ENCODE results near the gene LYZL1.
"Not testable (repeated sequence)": the region's sequence is repeated elsewhere in the genome, so short reads cannot be mapped to it uniquely, and the experiment has no call there.

LYZL1 gene

DNA sequence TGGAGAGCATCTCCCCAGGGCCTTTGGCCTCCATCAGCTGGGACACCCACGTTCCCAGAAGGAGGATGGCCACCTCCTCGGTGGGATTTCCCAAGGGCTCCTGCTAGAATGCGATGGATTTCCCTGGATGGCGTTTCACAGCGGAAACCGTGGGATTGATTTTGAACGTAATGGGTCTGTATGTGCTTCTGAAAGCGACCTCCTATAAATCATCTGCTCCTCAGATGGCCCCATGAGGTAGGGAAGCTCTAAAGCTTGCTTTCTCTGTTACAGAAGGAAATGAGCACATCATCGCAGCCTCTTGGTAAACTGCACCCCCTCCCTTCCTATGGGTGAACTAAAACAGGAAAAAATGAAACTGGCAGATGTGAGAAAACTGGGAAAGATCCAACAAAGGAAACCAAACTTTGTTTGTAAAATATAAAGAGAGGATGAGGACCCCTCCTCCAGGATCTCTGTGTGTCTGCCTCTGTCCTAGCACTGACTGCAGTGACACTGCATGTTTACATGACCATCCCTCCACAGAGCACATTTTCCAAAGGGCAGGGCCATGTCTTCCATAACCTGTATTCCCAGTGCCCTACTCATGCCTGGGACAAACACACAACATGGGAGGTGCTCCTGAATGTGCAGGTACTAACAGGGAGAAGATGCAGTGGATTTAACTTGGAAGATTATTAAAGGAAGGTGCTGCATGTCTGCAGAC, 57.6 kb downstream of the LYZL1 start:
- H3K36me3 ChIP-seq (ENCODE audit: control insufficient read depth, insufficient read depth, low read length) = no peaks in the 10 kb centered on the region
- H3K9ac ChIP-seq (ENCODE audit: low read length) = no peak overlapping the region
- no peaks in the 10 kb centered on the region for H3K4me1 ChIP-seq (ENCODE audit: control insufficient read depth, insufficient read depth, low read length)
- no peak overlapping the region for H3K4me3 ChIP-seq (ENCODE audit: low read length)
- no peak overlapping the region for H3K27ac ChIP-seq (ENCODE audit: low read depth, low read length)
- no peaks in the 10 kb centered on the region for H3K27me3 ChIP-seq (ENCODE audit: control insufficient read depth, insufficient read depth, low read length)

DNA sequence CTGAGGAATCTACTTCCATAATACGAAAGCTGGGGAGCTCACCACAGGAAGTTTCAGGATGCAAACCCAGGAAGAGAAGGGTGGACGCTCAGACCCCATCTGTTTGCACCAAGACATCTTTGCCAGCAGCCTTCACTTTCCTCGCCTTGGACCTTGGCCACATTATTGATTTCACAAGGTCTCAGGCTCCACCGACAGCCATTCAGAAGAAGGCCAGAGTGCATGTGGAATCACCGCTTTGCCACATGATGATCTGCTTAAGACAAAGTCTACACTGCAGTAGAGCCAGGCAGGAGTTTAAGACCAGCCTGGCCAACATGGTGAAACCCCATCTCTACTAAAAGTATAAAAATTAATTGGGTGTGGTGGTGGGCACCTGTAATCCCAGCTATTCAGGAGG, 60.0 kb downstream of the LYZL1 start:
- Histone ChIP-seq H3K27ac (ENCODE audit: low read depth, low read length) (no peak overlapping the region), H3K27me3 (ENCODE audit: control insufficient read depth, insufficient read depth, low read length) (no peaks in the 10 kb centered on the region), H3K9ac (ENCODE audit: low read length) (no peak overlapping the region), H3K4me1 (ENCODE audit: control insufficient read depth, insufficient read depth, low read length) (peaks cover 4% of the 10 kb centered on the region), H3K36me3 (ENCODE audit: control insufficient read depth, insufficient read depth, low read length) (no peaks in the 10 kb centered on the region), H3K4me3 (ENCODE audit: low read length) (no peak overlapping the region)

DNA sequence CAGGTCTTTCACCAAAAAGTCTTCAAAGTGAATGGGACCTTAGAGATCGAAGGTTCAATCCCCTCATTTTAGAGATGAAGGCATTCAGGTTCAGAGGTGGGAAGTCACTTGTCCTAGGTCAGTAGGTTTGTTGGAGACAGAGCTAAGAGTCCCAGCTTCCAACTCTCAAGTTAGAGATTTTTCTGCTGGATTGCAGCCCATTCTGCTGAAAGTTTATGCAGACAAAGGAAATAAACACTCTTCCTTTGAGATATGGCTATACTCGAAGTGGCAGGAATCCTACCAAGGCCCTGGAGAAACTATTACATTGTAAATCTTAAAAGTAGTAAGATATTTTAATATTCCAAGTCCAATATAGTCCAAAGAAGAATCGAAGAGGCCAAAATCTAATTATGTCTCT, 64.4 kb downstream of the LYZL1 start:
- Histone ChIP-seq H3K27me3 (ENCODE audit: control insufficient read depth, insufficient read depth, low read length) (no peaks in the 10 kb centered on the region), H3K9ac (ENCODE audit: low read length) (no peak overlapping the region), H3K4me3 (ENCODE audit: low read length) (no peak overlapping the region), H3K27ac (ENCODE audit: low read depth, low read length) (no peak overlapping the region), H3K4me1 (ENCODE audit: control insufficient read depth, insufficient read depth, low read length) (peaks cover 7% of the 10 kb centered on the region), H3K36me3 (ENCODE audit: control insufficient read depth, insufficient read depth, low read length) (no peaks in the 10 kb centered on the region)

DNA sequence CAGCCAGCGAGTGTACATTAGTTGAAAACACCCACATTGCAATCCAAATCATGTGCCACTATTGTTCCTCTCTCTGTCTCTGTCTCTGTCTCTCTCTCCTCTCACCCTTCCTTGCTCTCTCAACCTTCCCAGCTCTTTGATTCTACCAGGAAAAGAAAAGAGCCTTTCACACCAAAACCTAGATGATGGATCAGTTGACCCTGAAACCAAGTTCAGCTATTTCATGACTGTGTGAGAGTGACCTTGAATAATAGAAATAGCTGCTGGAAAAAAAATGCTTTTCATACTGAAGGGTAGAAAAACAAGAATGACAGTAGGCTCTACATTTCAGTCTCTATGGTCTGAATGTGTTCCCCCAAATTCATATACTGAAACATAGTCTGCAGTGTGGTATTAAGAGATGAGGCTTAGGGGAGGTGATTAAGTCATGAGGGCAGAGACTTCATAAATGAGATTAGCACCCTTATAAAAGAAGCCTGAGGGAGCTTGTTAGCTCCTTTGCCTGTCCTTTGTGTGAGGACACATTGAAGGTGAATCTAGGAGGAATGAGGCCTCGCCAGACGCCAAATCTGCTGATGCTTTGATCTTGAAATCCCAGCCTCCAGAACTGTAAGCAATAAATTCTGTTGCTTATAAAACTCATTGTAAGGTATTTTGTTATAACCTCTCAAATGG, 65.2 kb downstream of the LYZL1 start:
- H3K36me3 ChIP-seq (ENCODE audit: control insufficient read depth, insufficient read depth, low read length) = no peaks in the 10 kb centered on the region
- no peak overlapping the region for H3K4me3 ChIP-seq (ENCODE audit: low read length)
- H3K27ac ChIP-seq (ENCODE audit: low read depth, low read length) = no peak overlapping the region
- H3K9ac ChIP-seq (ENCODE audit: low read length) = no peak overlapping the region
- H3K4me1 ChIP-seq (ENCODE audit: control insufficient read depth, insufficient read depth, low read length) = peaks cover 7% of the 10 kb centered on the region
- no peaks in the 10 kb centered on the region for H3K27me3 ChIP-seq (ENCODE audit: control insufficient read depth, insufficient read depth, low read length)

DNA sequence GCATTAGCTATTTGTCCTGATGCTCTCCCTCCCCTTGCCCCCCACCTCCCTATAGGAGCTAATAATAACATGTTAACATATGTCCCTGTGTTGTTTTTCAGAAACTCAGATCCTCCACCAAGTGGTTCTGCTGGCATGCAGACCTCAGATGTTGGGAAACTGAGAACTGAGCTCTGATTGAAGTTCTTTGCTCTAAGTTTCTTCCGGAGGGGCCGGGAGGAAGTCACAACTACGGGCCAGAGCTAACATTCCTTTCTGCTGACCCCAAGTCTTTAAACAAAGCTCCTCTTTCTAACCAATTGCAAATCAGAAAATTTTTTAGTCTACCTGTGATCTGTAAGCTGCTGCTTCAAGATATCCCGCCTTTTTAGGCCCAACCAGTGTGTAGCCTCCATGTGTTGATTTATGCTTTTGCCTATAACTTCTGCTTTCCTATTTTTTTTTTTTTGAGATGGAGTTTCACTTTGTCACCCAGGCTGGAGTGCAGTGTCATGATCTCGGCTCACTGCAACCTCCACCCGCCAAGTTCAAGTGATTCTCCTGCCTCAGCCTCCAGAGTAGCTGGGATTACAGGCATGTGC, 66.6 kb downstream of the LYZL1 start:
- H3K9ac ChIP-seq (ENCODE audit: low read length) = no peak overlapping the region
- no peaks in the 10 kb centered on the region for H3K36me3 ChIP-seq (ENCODE audit: control insufficient read depth, insufficient read depth, low read length)
- H3K27me3 ChIP-seq (ENCODE audit: control insufficient read depth, insufficient read depth, low read length) = no peaks in the 10 kb centered on the region
- H3K27ac ChIP-seq (ENCODE audit: low read depth, low read length) = no peak overlapping the region
- no peak overlapping the region for H3K4me3 ChIP-seq (ENCODE audit: low read length)
- H3K4me1 ChIP-seq (ENCODE audit: control insufficient read depth, insufficient read depth, low read length) = peaks cover 7% of the 10 kb centered on the region

DNA sequence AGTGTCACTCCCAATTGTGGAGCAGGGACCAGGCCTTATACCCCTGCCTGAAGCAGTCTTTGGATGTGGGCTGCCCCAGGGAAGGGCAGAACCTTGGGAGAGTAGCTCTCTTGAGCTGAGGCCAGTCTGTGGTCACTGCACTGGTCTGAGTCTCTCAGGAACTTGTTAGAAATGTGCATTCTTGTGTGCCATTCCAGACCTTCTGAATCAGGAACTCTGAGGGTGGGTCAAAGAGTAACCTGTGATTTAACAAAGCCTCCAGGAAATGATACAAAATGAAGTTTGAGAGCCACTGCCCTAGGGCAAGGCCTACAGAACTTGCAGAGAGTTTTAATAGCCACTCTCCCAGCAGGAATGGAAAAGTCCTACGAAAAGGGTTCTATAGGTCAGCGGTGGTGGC, 68.1 kb downstream of the LYZL1 start:
- H3K9ac ChIP-seq (ENCODE audit: low read length) = no peak overlapping the region
- no peak overlapping the region for H3K27ac ChIP-seq (ENCODE audit: low read depth, low read length)
- H3K4me3 ChIP-seq (ENCODE audit: low read length) = no peak overlapping the region
- peaks cover 7% of the 10 kb centered on the region for H3K4me1 ChIP-seq (ENCODE audit: control insufficient read depth, insufficient read depth, low read length)
- no peaks in the 10 kb centered on the region for H3K36me3 ChIP-seq (ENCODE audit: control insufficient read depth, insufficient read depth, low read length)
- no peaks in the 10 kb centered on the region for H3K27me3 ChIP-seq (ENCODE audit: control insufficient read depth, insufficient read depth, low read length)

DNA sequence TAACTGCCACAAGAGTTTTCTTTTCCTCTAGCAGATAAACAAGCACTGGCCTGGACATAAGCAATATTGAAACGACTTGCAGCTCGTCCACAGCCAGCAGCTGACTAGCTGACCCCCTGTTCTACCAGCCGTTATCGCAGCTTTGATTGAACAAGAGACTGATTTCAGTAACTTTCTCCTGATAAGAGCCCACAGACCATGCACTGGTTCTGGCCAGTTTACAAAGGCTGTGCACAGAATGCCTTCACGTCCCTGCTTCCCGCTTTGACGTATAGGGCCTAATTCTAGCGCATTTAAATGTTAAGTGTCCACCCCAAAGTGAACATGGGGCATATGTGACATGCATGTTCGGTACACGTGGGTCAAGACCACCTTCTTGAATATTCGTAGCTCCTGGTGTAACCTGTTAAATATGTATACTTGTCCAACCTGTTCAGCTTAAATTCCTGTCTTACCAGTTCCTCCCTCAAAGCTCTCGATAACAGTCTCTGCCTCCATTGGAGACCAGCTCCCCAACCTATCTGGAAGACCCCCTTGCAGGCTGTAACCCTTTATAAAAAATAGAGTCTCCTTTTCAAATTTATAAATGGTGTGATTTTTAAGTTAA, 69.2 kb downstream of the LYZL1 start:
- Histone ChIP-seq H3K36me3 (ENCODE audit: control insufficient read depth, insufficient read depth, low read length) (no peaks in the 10 kb centered on the region), H3K9ac (ENCODE audit: low read length) (no peak overlapping the region), H3K27me3 (ENCODE audit: control insufficient read depth, insufficient read depth, low read length) (no peaks in the 10 kb centered on the region), H3K4me3 (ENCODE audit: low read length) (no peak overlapping the region), H3K4me1 (ENCODE audit: control insufficient read depth, insufficient read depth, low read length) (peaks cover 6% of the 10 kb centered on the region), H3K27ac (ENCODE audit: low read depth, low read length) (no peak overlapping the region)

DNA sequence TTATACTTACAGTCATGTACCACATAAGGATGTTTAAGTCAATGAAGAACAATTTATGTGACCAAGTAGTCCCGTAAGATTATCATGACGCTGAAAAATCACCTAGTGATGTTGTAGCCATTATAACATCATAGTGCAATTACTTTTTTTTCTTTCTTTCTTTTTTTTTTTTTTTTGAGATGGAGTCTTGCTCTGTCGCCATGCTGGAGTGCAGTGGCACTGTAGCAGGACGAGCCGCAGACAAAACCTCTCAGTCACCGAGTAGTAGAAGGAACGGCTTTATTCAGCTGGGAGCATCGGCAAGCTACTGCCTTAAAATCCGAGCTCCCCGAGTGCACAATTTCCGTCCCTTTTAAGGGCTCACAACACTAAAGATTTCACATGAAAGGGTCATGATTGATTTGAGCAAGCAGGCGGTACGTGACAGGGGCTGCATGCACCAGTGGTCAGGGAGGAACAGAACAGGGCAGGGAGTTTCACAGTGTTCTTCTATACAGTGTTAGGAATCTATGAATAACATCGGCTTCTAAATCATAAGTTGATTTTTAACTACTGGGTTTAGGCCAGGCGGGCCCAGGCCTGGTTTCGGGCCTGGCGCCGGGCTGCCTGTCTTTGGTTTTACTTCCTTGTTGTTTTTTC, 71.5 kb downstream of the LYZL1 start:
- H3K9ac ChIP-seq (ENCODE audit: low read length); H3K4me3 ChIP-seq (ENCODE audit: low read length); H3K27ac ChIP-seq (ENCODE audit: low read depth, low read length); H3K27me3 ChIP-seq (ENCODE audit: control insufficient read depth, insufficient read depth, low read length); H3K36me3 ChIP-seq (ENCODE audit: control insufficient read depth, insufficient read depth, low read length); H3K4me1 ChIP-seq (ENCODE audit: control insufficient read depth, insufficient read depth, low read length): not testable (repeated sequence)

All from rectal smooth muscle tissue (tissue), 1 donor.